Esophagus muscularis mucosa (tissue), 3 donors: ENCODE measurements around the gene DIAPH1.

ENCODE experiments used
- CTCF ChIP-seq, 3 experiments: fragments of 200-600 bp in 2 of 3; fragments of 450-650 bp in 1 of 3; sonication (generic) in 2 of 3; IDR thresholded peaks; one replicate each; pipeline ENCODE4 v1.5.1; 2017 to 2019; ENCODE audit warnings: antibody characterized with exemption in 3 of 3, mild to moderate bottlenecking in 2 of 3, moderate library complexity in 1 of 3
- POLR2A ChIP-seq: fragments of 450-650 bp; IDR thresholded peaks from one replicate; pipeline ENCODE4 v1.6.1; 2017; ENCODE audit warnings: antibody characterized with exemption, moderate library complexity, mild to moderate bottlenecking, low read depth
- POLR2AphosphoS5 ChIP-seq, 2 donors: sonication (generic); formaldehyde crosslinking; IDR thresholded peaks; one replicate each; pipeline ENCODE4 v1.6.1; 2017; ENCODE audit warnings: antibody characterized with exemption in 2 of 2

- TF ChIP-seq POLR2A (no peak), CTCF (IDR thresholded peaks at IDR 0.05) (no peak), POLR2AphosphoS5 (IDR thresholded peaks at IDR 0.05) (no peak)
Measured at GRCh38 chr5:141647242-141647641, 28.4 kb upstream of the DIAPH1 start.
